CD4-positive, alpha-beta T cell (primary cell): ENCODE measurements around the gene ADCY2. TPM values are rescaled to one million over a fixed set of nuclear protein-coding genes. Genes with fewer than 3 reads are reported as not detected.
A peak's percentile ranks its signal among the peaks of the same experiment; 100 is the strongest.

Experiments
- ATAC-seq: fragments of 200-7000 bp; cut with Tn5 transposase; one replicate; pipeline ENCODE4 v1.10.0; 2022; ENCODE audit warnings: mild to moderate bottlenecking; ENCODE audit not compliant: poor library complexity
- CTCF ChIA-PET: fragments of 350-600 bp; sonication (Branson Sonifier 250); formaldehyde crosslinking; loops from one replicate; lab custom pipeline; 2021; ENCODE audit warnings: antibody characterized with exemption, inconsistent platforms; lab: Charles Lee
- POLR2A ChIA-PET: fragments of 350-600 bp; sonication (Branson Sonifier 250); formaldehyde crosslinking; loops from one replicate; lab custom pipeline; 2021; ENCODE audit warnings: antibody characterized with exemption, inconsistent platforms; lab: Charles Lee
- DNase-seq, 14 experiments: peaks; one replicate each; pipeline ENCODE4 v3.0.0-alpha.2; 2013 to 2020; ENCODE audit warnings: mixed read lengths in 2 of 14
- H3K27ac ChIP-seq, 2 donors: one replicate each; pipeline versions ENCODE4 v1.5.1 to v1.7.0; 2013; ENCODE audit warnings: low read length in 2 of 2, low read depth in 1 of 2, mild to moderate bottlenecking in 1 of 2
- H3K27me3 ChIP-seq, 2 experiments: 1 replicate in 1 of 2; 2 replicates in 1 of 2; pipeline versions ENCODE4 v1.6.1 to v1.7.0; 2013; ENCODE audit warnings: low read length in 2 of 2, control low read depth in 1 of 2, mild to moderate bottlenecking in 1 of 2, moderate library complexity in 1 of 2; ENCODE audit not compliant: insufficient read depth in 2 of 2, control insufficient read depth in 1 of 2
- H3K36me3 ChIP-seq: one replicate; pipeline ENCODE4 v1.6.1; 2013; ENCODE audit warnings: low read length, control low read depth; ENCODE audit not compliant: insufficient read depth
- H3K4me1 ChIP-seq: one replicate; pipeline ENCODE4 v1.6.1; 2013; ENCODE audit warnings: low read length, control low read depth; ENCODE audit not compliant: insufficient read depth
- H3K4me3 ChIP-seq: one replicate; pipeline ENCODE4 v1.5.1; 2013; ENCODE audit warnings: mild to moderate bottlenecking, low read length, moderate library complexity
- H3K9me3 ChIP-seq, 2 experiments: 1 replicate in 1 of 2; 2 replicates in 1 of 2; pipeline versions ENCODE4 v1.6.1 to v1.7.0; 2013; ENCODE audit warnings: low read length in 2 of 2, mild to moderate bottlenecking in 2 of 2, control low read depth in 1 of 2, moderate library complexity in 1 of 2; ENCODE audit not compliant: control insufficient read depth in 1 of 2, insufficient read depth in 1 of 2
- H3K27ac Mint-ChIP-seq: one replicate; pipeline ENCODE4 v1.8.0; 2020; ENCODE audit warnings: mixed read lengths
- H3K27me3 Mint-ChIP-seq: one replicate; pipeline ENCODE4 v1.8.0; 2021; ENCODE audit warnings: mixed read lengths
- H3K36me3 Mint-ChIP-seq: one replicate; pipeline ENCODE4 v1.8.0; 2021; ENCODE audit warnings: low read depth, mixed read lengths
- H3K4me1 Mint-ChIP-seq: one replicate; pipeline ENCODE4 v1.8.0; 2021; ENCODE audit warnings: low read depth, mixed read lengths
- H3K4me3 Mint-ChIP-seq: one replicate; pipeline ENCODE4 v1.8.0; 2020; ENCODE audit warnings: mild to moderate bottlenecking, mixed read lengths
- H3K9me3 Mint-ChIP-seq: one replicate; pipeline ENCODE4 v1.8.0; 2020; ENCODE audit warnings: mixed read lengths
- intact Hi-C, 2 experiments: fragments of 100-400 bp; cut with DNase I in 1 of 2; cut with micrococcal nuclease in 1 of 2; formaldehyde crosslinking; loops; one replicate each; pipeline versions ENCODE4 v1.15.1 to v1.9.0; 2023 to 2025; cut with DNase I, micrococcal nuclease
- total RNA-seq, 174 experiments: library from RNA in 2 of 174; stranded (reverse) in 2 of 174; gene quantifications; one replicate each; pipeline ENCODE4 v1.2.3 and lab custom pipeline; 2021 to 2026
- TF ChIP-seq, protein P1 (sequence below): fragments of 200-600 bp; IDR thresholded peaks from one replicate; pipeline ENCODE4 v1.8.0; 2022; ENCODE audit warnings: antibody characterized with exemption, mild to moderate bottlenecking

Gene ADCY2
- total RNA-seq, 2 experiments from 2014 or later: not detected

DNA sequence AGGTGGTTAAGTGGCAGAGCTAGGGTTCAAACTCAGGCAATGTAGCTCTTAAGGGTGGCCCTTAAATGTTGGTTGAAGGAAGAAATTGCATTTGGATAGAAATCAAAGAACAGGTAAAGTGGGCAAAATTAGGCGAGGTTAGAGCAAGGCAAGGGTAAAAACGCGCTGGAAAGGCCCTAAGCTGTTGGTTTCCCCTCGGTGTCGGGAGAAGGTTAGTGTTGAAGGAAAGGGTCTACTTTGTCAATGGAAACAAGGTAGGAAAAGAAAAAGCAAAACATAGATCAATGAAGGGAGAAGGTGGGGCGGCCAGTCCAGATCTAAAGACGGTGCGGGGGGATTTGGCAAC is 472.5 kb downstream of the ADCY2 start:
- peaks cover 10% of the 10 kb centered on the region for H3K36me3 ChIP-seq
- DNase-seq (no peak), ATAC-seq (no peak)
- H3K27ac ChIP-seq: peak overlapping the region in 1 of 2 donors; percentile 55
- H3K27me3 ChIP-seq: no peaks in the 10 kb centered on the region
- TF ChIP-seq, protein P1, sequence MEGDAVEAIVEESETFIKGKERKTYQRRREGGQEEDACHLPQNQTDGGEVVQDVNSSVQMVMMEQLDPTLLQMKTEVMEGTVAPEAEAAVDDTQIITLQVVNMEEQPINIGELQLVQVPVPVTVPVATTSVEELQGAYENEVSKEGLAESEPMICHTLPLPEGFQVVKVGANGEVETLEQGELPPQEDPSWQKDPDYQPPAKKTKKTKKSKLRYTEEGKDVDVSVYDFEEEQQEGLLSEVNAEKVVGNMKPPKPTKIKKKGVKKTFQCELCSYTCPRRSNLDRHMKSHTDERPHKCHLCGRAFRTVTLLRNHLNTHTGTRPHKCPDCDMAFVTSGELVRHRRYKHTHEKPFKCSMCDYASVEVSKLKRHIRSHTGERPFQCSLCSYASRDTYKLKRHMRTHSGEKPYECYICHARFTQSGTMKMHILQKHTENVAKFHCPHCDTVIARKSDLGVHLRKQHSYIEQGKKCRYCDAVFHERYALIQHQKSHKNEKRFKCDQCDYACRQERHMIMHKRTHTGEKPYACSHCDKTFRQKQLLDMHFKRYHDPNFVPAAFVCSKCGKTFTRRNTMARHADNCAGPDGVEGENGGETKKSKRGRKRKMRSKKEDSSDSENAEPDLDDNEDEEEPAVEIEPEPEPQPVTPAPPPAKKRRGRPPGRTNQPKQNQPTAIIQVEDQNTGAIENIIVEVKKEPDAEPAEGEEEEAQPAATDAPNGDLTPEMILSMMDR: no peak
- H3K9me3 Mint-ChIP-seq: no peaks in the 10 kb centered on the region
- CTCF ChIA-PET: interaction anchor here (1.3 to 1.5 kb wide), 2 partner anchors 11 to 19 kb away, joined by 3 to 6 read pairs; no protein-coding TSS in a partner anchor
- intact Hi-C loops: loop anchor here (2.0 to 5.0 kb wide), 4 partner anchors 16 to 1491 kb away; partner anchors contain the start of genes CFAP90 (in 1 of the 2) and MED10 (in 1 of the 2)
- H3K27me3 Mint-ChIP-seq: no peaks in the 10 kb centered on the region
- H3K4me1 ChIP-seq: peaks cover 35% of the 10 kb centered on the region
- POLR2A ChIA-PET: interaction anchor here (0.6 to 2.8 kb wide), 7 partner anchors 8 to 715 kb away, joined by 3 to 22 read pairs (median 4); partner anchors contain the start of gene CFAP90
- peak overlapping the region; percentile 93 for H3K4me3 Mint-ChIP-seq
- no peaks in the 10 kb centered on the region for H3K9me3 ChIP-seq
- peaks cover 74% of the 10 kb centered on the region for H3K4me1 Mint-ChIP-seq
- H3K36me3 Mint-ChIP-seq: peaks cover 49% of the 10 kb centered on the region
- peak overlapping the region; percentile 86 for H3K4me3 ChIP-seq
- peak overlapping the region; percentile 85 for H3K27ac Mint-ChIP-seq

DNA sequence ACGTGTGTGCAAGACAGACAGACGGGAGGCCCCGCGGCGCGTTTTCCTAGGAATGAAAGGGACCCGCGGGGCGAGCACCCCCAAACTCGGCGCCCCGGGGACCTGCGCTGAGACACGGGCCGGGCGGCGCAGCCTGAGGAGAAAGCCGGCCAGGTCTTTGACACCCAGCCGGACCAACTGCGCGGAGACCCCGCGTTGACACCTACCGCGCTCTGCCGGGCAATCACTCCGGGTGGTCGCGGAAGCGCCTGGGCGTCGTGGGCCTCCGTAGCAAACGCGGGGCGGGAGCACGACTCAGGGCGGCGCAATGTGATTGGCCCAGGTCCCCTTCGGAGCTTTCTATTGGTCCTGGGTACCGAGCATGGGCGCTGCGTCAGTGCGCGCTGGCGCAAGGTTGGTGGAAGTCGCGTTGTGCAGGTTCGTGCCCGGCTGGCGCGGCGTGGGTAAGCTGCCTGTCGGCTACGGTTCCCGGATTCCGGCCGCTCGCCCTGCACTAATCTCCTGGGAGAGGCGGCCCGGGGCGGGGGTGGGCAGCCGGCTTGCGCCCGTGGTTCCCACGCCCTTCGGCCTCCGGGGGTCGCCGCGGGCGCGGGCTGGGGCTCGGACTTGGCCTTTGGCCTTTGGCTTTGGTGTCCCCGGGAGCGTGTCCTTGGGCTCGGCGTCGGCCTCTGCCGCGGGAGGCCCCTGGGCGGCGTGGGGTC is 473.0 kb downstream of the ADCY2 start, which contains the start of the genes FASTKD3 and MTRR:
Gene FASTKD3 (minus strand): TSS at position 259 of the 701 bp plus-strand sequence. CDS start 948 bp downstream, outside the sequence.
Gene MTRR (plus strand): TSS at position 376 of the 701 bp plus-strand sequence. CDS start 1,647 bp downstream, outside the sequence.
- peak within 1 kb of the TSS; percentile 90 for H3K27ac Mint-ChIP-seq
- intact Hi-C loops: loop anchor here (2.0 to 5.0 kb wide), 4 partner anchors 16 to 1492 kb away; partner anchors contain the start of genes CFAP90 (in 1 of the 2) and MED10 (in 1 of the 2)
- H3K27me3 Mint-ChIP-seq: no peaks in the 10 kb centered on the region

More for the DNA sequence above, 473.0 kb downstream of the ADCY2 start, which contains the start of the genes FASTKD3 and MTRR:
- peak; percentile 76 to 94 (median 86) for DNase-seq
- no peaks in the 10 kb centered on the region for H3K9me3 ChIP-seq
- H3K27me3 ChIP-seq: no peaks in the 10 kb centered on the region
- TF ChIP-seq, protein P1: no peak
- peak within 1 kb of the TSS; percentile 86 for H3K4me3 ChIP-seq
- ChIA-PET CTCF (interaction anchor here (1.3 to 1.5 kb wide), 2 partner anchors 12 to 18 kb away, joined by 3 to 6 read pairs; no protein-coding TSS in a partner anchor), POLR2A (interaction anchor here (0.7 to 2.8 kb wide), 7 partner anchors 9 to 589 kb away, joined by 3 to 22 read pairs (median 4); partner anchors contain the start of gene CFAP90)
- H3K36me3 ChIP-seq: peaks cover 10% of the 10 kb centered on the region
- Mint-ChIP-seq H3K36me3 (peaks cover 49% of the 10 kb centered on the region), H3K4me3 (peak within 1 kb of the TSS; percentile 93), H3K4me1 (peaks cover 79% of the 10 kb centered on the region), H3K9me3 (no peaks in the 10 kb centered on the region)
- peak within 1 kb of the TSS; percentile 2 to 55 for H3K27ac ChIP-seq
- ATAC-seq: peak; percentile 99
- peaks cover 39% of the 10 kb centered on the region for H3K4me1 ChIP-seq
